Upper lobe of right lung (tissue), 1 donor: ENCODE measurements around the gene DOK4. TPM values are rescaled to one million over a fixed set of nuclear protein-coding genes. Genes with fewer than 3 reads are reported as not detected.
A peak's percentile ranks its signal among the peaks of the same experiment; 100 is the strongest.

ENCODE experiments used
- ATAC-seq: fragments of 200-7000 bp; cut with Tn5 transposase; one replicate; pipeline ENCODE4 v1.9.1; 2020; ENCODE audit warnings: mild to moderate bottlenecking, moderate library complexity
- DNase-seq: peaks from one replicate; pipeline ENCODE4 v3.0.0-alpha.2; 2020
- H3K27ac ChIP-seq: fragments of 200-600 bp; one replicate; pipeline ENCODE4 v1.8.0; 2022
- H3K27me3 ChIP-seq: fragments of 200-600 bp; one replicate; pipeline ENCODE4 v1.8.0; 2022; ENCODE audit warnings: mild to moderate bottlenecking
- H3K36me3 ChIP-seq: fragments of 200-600 bp; one replicate; pipeline ENCODE4 v1.8.0; 2022
- H3K4me1 ChIP-seq: fragments of 200-600 bp; one replicate; pipeline ENCODE4 v1.8.0; 2022
- H3K4me3 ChIP-seq: fragments of 200-600 bp; one replicate; pipeline ENCODE4 v1.8.0; 2022; ENCODE audit warnings: mild to moderate bottlenecking
- H3K9me3 ChIP-seq: fragments of 200-600 bp; one replicate; pipeline ENCODE4 v1.8.0; 2022
- CTCF ChIP-seq: fragments of 200-600 bp; IDR thresholded peaks from one replicate; pipeline ENCODE4 v1.8.0; 2022; ENCODE audit warnings: antibody characterized with exemption
- intact Hi-C: fragments of 100-400 bp; cut with DNase I; formaldehyde crosslinking; loops from one replicate; pipeline ENCODE4 v1.11.0; 2022
- total RNA-seq: library from RNA; stranded (reverse); fragmentation: NEBNext Ultra II Directional; extraction: Animal tissue kit (Norgen Biotek cat#: 25700); gene quantifications from one replicate; pipeline ENCODE4 v1.2.1, GENCODE V29; 2021
- donor health status: DM: no; HTN: yes; CAD: no; lungs with severe emphysema.

DOK4 gene
- total RNA-seq, 1 donor from 2014 or later, result 55.1 TPM

DNA sequence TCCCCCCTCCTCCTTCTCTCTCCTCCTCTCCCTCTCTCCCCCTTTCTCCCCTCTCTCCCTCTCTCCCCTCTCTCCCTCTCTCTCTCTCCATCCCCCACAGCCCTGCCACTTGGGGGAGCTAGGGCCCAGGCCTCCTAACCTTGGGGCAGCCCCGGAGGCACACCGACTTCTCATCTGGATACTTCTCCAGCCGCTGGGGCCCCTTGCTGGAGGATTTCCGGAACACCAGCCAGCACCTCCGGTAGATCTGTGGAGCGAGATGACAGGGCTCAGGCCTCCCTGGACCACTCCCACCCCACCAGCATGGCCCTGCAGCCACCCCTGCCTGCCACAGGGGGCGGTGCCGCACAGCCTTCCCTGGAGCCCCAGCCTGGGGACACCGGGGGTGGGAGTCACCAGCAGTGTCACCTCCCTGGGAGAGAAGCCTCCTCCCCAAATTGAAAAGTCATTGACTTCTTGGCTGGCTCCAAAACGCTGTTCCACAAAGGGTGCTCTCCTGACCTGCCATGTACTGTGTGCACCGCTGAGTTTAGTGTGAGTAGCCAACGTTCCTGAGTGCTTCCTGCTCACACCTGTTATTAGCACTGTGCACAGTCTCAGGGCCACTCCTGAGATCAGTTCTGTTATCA, 10.5 kb downstream of the DOK4 start:
- H3K36me3 ChIP-seq, result peaks cover 38% of the 10 kb centered on the region
- peak overlapping the region; percentile 26 for H3K27ac ChIP-seq
- H3K4me3 ChIP-seq, result no peak overlapping the region
- no peaks in the 10 kb centered on the region for H3K27me3 ChIP-seq
- no peaks in the 10 kb centered on the region for H3K9me3 ChIP-seq
- peak; percentile 65 for TF ChIP-seq CTCF
- H3K4me1 ChIP-seq, result peaks cover 60% of the 10 kb centered on the region
- intact Hi-C loops, result loop anchor here (5.0 kb wide), 1 partner anchor 41 kb away; no protein-coding TSS in a partner anchor
- peak; percentile 62 for ATAC-seq
- DNase-seq, result peak; percentile 81

DNA sequence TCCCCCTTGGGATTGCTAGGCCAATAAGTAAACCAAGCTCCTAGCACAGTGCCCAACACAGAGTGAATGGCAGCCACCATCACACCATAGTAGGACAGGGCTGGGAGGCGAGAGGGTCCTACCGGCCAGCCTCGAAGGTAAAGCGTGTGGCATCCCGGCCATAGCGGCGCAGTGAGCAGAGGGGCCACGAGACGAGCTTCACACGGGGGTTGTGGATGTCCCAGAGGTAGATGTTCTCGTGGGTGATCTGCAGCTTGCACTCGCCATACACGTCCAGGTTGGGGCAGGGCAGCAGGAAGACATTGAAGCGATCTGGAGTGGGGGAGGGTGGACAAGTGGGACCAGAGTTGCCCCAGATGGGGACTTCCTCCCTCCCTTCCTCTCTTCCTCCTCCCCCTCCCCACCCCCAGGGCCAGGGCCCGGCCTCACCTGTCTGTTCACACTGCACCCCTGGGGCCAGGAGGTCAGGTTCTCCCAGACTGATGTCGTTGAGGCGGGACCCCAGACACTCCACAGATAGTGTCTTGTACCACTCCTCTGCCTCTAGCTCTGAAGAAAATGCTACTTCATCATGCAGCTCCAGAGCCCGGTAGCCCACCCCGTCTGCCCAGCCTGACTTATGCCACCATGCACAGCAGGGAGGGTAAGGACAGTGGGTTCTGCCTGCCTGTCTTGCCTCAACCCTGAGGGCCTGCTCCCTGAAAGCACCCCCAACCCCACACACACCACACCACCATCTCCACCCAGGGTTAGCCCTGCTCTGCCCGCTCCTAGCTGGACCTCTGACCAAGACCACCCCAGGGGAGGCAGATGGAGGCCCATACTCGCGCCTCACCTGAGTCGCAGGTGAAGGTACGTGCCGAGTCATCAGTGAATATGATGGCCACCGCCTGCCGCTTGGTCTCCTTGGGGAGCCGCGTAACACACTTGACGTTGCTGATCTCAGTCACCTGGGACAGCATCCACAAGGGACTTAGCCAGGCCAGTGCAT, 11.3 kb downstream of the DOK4 start:
- no peak for TF ChIP-seq CTCF
- Histone ChIP-seq H3K27ac (no peak overlapping the region), H3K9me3 (no peaks in the 10 kb centered on the region), H3K4me1 (peaks cover 60% of the 10 kb centered on the region), H3K27me3 (no peaks in the 10 kb centered on the region), H3K36me3 (peaks cover 47% of the 10 kb centered on the region), H3K4me3 (no peak overlapping the region)
- intact Hi-C loops, result loop anchor here (5.0 kb wide), 1 partner anchor 42 kb away; no protein-coding TSS in a partner anchor
- no peak for DNase-seq
- no peak for ATAC-seq

GRCh38 chr16:57473906-57474305, 12.4 kb downstream of the DOK4 start:
- Histone ChIP-seq H3K4me1 (peaks cover 55% of the 10 kb centered on the region), H3K4me3 (no peak overlapping the region), H3K27me3 (no peaks in the 10 kb centered on the region), H3K9me3 (no peaks in the 10 kb centered on the region), H3K36me3 (peaks cover 57% of the 10 kb centered on the region), H3K27ac (no peak overlapping the region)
- intact Hi-C loops, result no loop called here
- DNase-seq, result no peak
- ATAC-seq, result no peak
- no peak for TF ChIP-seq CTCF

DNA sequence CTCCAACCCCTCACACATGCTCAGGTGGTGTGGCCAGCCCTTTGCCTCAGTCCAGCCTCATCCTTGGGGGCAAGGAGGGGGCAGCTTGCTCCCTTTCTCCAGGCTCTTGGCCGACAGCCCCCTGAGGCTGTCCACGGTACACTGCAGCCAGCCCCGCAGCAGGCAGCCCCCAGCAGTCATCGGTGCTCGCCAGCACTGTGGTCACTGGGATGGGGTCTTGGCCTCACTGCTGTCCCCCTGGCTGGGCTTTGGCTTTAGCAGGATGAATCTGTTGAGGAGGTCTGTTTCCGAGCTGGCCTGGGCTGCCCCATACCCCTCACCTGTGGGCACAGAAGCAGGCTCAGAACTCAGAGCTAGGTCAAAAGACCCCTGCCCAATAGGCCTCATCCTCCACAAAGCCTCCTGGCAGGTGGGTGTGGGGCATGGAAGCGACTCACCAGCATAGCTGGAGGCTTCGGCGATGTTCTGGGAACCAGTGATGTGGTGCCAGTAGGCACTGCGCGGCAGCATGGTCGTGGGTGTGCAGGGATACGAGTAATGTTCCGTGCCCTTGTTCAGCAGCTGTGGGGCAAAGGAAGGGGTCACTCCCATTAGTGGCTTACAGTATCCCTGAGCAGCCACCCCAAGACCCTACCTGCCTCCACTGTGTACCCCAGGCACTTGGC, 13.0 kb downstream of the DOK4 start:
- TF ChIP-seq CTCF, result no peak
- intact Hi-C loops, result no loop called here
- no peak for DNase-seq
- H3K27ac ChIP-seq, result no peak overlapping the region
- H3K9me3 ChIP-seq, result no peaks in the 10 kb centered on the region
- no peak overlapping the region for H3K4me3 ChIP-seq
- H3K27me3 ChIP-seq, result no peaks in the 10 kb centered on the region
- peaks cover 63% of the 10 kb centered on the region for H3K36me3 ChIP-seq
- peaks cover 49% of the 10 kb centered on the region for H3K4me1 ChIP-seq
- no peak for ATAC-seq

- Histone ChIP-seq H3K27me3 (no peaks in the 10 kb centered on the region), H3K9me3 (no peaks in the 10 kb centered on the region), H3K4me3 (no peak overlapping the region), H3K27ac (peak overlapping the region; percentile 3), H3K36me3 (peaks cover 70% of the 10 kb centered on the region), H3K4me1 (peaks cover 42% of the 10 kb centered on the region)
- no peak for TF ChIP-seq CTCF
- no peak for DNase-seq
- intact Hi-C loops, result no loop called here
- no peak for ATAC-seq
Observed at GRCh38 chr16:57472665-57473060, 13.6 kb downstream of the DOK4 start.
